Body of pancreas (tissue), 4 donors: Measurements from ENCODE around the gene FKBP2.

Experiments used
- CTCF ChIP-seq, 7 experiments: fragments of 450-650 bp in 4 of 7; fragments of 200-600 bp in 3 of 7; sonication (generic) in 3 of 7; IDR thresholded peaks; one replicate each; pipeline ENCODE4 v1.5.1; 2016 to 2019; ENCODE audit warnings: antibody characterized with exemption in 7 of 7
- POLR2A ChIP-seq, 3 donors: fragments of 450-650 bp; IDR thresholded peaks; one replicate each; pipeline ENCODE4 v1.6.1; 2016; ENCODE audit warnings: antibody characterized with exemption in 3 of 3, mild to moderate bottlenecking in 2 of 3

- no peak for TF ChIP-seq CTCF (IDR thresholded peaks at IDR 0.05)
- TF ChIP-seq POLR2A (IDR thresholded peaks at IDR 0.05), result no peak
Measured at GRCh38 chr11:64219354-64219684, 21.6 kb upstream of the FKBP2 start.
